NCI-H146 (cell line): ENCODE data around the gene ADGRD1.

ENCODE experiments used
- DNase-seq: peaks from one replicate; lab custom pipeline; 2025; lab: John Stamatoyannopoulos, UW

ADGRD1 gene

DNA sequence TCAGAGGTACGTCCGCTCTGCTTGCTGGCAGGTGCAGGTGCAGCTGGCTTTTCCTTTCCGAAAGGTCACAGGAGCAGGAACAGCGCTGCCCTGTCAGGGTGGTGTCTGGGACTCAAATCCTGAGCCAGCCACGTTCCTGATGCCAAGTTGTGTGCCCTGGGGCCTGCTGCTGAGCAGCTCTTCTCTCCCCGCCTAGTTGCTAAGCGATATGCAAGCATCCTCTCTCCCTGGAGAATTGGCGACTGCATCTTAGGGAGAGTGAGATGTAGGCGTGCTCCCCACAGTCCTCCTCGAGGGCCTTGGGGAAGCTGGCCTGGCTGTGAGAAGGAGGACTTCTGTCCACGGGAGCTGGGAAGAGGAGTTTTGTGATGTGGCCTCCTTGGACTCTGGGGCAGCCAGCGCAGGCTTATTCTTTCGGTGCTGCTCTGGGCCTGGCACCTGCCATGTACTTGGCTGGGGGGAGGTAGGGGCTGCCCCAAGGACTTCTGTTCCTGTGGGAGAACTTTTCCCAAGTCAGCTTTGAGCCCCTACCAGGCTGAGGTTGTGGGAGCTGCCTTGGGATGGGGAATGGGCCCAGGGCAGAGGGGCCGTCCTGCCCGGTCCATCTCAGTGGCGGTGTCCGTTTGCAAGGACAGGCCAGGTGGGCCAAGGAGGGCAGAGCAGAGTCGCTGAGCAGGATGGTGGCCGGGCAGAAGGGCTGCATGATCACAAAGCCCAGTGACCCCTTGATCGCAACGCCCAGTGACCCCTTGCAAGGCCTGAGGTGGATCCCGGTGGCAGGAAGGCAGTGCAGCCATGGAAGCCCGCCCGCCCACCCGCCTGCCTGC, 183.5 kb downstream of the ADGRD1 start:
- no peak for DNase-seq

- no peak for DNase-seq
Measured at GRCh38 chr12:131137836-131138637, 184.3 kb downstream of the ADGRD1 start.

DNA sequence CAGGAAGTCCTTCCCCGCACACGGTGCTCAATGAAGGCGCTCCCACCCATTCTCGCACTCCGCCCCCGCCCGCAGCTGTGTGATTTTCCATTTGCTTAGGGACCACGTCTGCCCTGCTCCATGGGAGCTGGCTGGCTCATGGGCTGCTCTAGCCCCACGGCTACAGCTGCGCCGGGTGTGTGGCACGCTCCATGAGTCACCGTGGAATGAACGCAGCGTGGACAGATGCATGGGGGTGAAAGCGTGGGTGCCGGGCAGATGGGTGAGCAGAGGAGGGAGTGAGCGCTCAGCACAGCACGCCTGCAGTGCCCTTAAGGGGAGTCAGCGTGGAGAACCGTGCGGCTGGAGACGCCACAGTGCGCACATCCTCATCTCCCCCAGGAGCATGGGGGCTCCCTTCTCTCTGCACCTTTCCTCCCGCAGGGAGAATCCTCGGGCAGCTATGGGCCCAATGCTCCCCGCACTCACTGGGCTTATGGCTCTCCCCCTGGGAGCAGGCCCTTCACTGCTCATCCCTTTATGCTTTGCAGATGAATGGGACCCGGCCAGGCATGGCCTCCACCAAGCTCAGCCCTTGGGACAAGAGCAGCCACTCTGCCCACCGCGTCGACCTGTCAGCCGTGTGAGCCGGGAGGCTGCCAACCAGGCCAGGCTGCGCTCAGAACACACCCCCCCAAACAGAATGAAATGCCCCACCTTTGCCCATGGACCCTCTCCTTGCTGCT, 185.1 kb downstream of the ADGRD1 start:
- DNase-seq = no peak

- no peak for DNase-seq
Measured at GRCh38 chr12:131139363-131140068, 185.8 kb downstream of the ADGRD1 start.

DNA sequence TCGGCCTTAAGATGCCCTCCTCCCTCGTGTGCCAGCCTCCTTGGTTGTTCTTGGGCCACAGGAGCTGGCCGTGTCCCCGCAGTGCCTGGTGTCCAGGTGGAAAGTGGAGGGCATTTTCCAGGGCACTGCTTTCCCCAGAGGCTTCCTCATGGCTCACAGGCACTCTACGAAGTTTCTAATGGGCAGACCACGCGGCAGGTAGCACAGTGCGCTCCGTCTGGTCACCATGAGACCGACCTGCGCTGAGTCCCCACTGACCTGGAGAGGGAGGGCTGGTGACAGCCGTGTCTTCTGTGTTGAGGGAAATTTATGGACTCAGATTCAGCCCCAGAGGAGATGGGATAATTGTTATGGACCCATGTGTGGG, 186.3 kb downstream of the ADGRD1 start:
- DNase-seq = no peak

DNA sequence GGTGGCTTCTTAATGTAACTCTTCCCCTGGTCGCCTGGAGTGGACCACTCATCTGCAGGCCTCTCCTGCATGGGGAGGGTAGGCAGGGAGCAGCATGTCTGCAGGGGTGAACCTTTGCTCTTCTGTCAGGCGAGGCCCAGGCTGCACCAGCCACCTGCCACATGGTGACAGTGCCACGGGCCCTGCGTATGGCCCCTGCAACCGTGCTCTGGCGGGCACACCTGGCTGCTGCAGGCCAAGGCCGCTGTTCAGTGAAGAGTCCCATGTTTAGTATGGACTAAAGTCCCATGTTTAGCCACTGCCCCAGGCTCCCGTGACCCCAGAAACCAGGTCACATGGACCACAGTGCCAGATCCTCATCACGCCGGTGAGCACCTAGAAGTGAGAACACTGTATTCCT, 187.0 kb downstream of the ADGRD1 start:
- DNase-seq = no peak

- DNase-seq = no peak
Measured at GRCh38 chr12:131141514-131141913, 187.8 kb downstream of the ADGRD1 start.

DNA sequence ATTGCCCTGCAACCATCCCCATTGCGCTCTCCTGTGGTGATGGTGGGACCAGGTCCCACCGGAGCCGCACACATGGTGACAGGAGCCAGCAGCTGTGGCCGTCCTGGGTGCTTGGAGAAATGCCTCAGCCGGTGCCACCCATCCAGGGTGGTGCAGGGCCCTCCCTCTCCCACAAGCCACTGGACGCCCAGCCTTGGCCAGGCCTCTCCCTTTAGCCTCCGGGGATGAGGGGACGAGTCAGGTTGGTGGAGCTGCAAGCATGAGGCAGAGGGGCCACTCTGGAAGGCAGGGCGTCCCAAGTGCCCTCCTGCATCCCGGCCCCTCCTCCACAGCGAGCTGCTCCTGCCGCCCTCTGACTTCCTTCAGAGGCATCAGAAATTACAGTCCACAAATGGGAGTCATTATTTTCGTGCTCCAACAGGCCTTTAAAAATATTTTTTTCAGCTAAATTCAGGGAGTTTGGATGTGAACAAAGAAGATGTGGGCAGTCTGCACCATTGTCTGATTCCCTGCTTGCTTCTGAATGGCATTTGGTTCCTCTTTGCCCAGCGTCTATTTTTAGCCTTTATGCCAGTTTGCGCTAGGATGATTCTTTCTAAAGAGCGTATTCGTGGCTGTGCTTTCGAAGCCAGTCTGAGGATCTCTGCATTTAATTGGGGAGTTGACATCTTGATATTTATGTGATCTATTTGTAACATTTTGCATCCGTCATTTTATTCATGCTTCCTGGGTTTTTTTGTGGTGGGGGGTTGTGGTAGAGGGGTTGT, 189.4 kb downstream of the ADGRD1 start:
- DNase-seq = no peak

DNA sequence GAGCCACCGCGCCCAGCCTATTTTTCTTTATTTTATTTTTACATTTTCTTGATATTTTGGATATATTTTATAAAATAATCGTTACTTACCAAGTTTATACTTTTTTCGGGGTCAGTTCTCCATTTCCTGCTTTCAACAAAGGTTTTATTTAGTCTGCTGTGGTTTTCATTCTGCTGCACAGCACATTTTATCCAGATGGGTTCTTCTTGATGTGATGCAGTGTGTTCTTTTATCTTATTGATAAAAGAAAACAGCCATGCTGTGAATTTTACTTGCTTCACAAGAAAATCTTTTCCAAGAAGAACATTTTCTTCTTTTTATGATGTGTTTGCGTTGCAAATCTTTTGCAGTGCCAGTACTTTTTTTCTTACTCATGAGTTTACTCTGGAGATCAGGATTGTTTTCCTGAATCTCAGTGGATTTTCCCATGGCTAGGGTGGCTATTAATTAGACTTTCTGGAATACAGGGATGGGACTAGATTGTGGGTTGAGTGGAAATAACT, 192.5 kb downstream of the ADGRD1 start:
- no peak for DNase-seq

DNA sequence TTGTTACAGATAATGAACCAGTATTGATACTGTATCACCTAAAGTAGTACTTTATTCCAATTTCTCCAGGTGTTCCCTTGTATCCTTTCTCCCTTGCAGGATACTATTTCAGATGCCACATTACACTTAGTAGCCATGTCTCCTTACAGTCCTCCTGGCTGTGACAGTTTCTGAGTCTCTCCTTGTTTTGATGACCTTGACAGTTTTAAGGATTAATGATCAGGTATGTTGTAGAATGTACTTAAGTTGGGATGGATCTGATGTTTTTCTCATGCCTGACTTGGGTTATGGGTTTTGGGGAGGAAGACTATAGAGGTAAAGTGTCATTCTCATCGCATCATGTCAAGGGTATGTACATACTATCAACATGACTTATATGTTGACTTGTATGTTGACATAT, 193.6 kb downstream of the ADGRD1 start:
- DNase-seq = no peak

GRCh38 chr12:131147894-131148293, 194.2 kb downstream of the ADGRD1 start:
- DNase-seq = no peak

DNA sequence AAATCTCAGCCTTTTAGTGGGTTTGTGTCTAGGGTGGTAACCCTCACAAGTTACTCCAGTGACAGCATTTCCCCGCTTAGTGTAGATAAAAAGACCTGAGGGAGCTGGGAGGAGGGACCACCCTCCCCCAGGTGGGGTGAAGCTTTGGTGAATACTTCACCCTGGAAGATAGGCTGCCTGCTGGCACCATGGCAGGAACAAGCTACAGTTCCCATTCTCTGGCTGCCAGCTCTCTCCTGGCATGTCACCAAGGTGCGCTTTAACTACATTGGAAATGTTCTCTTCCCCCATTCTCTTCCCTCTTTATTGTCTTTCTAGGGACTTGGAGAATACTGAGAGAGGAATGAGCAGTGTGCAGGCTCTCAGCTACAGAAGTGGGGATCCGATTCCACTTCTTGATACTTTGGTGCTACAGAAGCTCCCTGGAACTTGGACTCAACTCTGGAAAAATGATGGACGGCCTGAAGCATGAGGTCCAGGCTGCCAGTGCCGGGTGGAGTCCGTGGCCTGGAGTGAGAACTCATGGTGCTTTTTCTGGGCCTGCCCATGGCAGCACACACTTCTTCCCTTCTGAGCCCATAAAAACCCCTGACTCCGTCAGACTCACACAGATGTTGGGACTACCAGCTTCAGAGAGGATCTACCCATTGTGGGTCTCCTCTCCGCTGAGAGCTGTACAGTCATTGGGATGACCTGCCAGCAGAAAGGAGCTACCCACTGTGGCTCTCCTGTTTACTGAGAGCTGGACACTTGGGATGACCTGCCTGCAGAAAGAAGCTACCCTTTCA, 198.0 kb downstream of the ADGRD1 start:
- no peak for DNase-seq

DNA sequence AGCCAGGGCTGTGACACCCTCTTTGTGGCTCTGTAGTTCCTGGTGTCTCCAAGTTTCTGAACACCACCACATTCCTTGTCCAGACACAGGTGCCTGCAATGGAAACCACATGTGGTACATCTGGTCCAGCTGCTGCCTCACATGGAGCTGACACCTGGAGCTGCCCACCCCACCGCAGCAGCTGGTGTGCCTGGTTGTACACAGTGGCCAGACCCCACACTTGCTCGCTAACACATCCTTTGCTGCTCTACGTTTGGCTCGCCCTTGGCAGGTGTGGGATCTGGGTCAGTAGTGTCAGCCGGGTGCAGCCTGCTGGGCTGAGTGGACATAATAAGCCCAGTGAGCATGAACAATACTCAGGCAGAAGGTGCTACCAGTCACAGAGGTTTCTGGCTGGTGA, 198.9 kb downstream of the ADGRD1 start:
- no peak for DNase-seq

DNA sequence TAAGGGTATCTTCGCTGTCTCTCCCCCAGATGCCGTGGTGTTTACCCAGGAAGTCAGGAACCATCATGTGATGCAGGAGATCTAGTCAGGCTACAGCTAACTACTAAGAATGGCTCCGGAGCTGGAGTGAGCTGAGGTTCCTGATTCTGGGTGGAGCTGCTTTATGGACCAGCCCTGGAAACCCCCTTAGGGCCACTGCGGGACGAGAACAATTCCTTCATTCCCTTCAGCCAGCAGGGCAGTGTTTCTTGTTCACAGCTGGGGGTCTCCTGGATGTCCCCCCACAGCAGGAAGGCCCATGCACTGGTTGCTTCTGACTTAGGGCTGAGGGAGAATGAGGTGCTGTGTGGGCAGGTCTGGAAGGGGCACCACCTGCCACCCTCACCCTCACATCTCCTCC, 199.3 kb downstream of the ADGRD1 start:
- DNase-seq = no peak

GRCh38 chr12:131153956-131154355, 200.2 kb downstream of the ADGRD1 start:
- no peak for DNase-seq

DNA sequence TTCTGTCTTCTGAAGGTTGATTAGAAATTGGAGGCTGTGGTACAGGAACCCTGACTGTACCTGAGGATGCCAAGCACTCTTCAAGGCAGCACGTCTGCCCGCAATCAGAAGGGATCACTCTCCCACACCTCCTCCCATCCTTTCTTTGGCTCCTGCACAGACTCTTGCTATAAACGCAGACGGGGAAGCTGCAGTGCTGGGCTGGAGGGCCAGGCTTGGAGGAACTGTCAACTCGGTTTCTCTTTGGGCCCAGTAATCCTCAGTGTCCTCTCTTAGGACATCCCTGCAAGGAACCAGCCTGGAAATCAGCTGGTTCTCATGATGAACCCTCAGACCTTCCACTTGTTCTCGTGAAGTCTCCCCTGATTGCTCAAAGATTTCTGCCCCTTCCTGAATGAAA, 201.4 kb downstream of the ADGRD1 start:
- no peak for DNase-seq

DNA sequence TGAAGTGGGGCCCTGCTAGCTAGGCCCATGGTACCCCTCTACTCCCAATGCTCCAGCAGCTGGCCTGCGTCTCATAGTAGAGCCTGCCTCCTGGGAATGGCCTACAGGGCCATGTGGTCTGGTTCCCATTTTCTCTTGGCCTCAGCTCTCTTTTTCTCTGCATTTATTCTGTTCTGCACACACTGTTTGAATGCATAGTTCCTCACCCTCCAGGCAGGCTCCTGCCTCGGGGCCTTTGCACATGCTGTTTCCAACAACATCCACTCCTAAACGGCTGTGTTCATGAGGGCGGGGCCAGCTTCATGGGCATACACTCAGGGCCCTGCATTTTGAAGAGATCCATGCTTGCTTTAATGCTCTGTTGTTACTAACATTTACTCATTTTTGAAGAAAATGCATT, 204.0 kb downstream of the ADGRD1 start:
- no peak for DNase-seq

- no peak for DNase-seq
Measured at GRCh38 chr12:131159660-131160059, 206.0 kb downstream of the ADGRD1 start.

- no peak for DNase-seq
Measured at GRCh38 chr12:131162113-131162512, 208.4 kb downstream of the ADGRD1 start.

DNA sequence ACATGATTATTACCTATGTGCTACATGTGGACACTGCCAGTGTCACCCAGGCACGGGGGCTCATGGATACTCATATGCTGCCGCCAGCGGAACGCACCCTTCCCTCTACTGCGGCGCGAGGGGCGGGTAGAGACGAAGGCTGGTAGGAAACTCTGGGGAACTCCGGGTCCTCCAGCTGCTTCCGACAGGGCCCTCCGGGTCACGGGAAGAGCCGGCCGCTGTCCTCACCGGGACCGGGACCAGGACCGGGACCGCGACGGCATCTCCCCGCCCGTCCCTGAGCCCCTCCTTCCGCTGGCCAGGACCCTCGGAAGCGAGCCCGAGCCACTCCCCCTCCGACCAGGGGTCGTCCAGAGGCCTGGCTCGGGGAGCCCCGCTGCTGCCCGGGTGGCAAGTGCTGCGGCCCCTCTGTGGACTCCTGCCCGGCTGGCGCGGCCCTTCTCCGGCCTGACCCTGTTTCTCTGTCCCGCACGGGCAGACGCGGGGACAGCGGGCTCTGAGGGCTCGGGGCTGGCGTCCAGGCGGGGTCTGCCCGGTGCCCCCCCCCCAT, 209.6 kb downstream of the ADGRD1 start:
- DNase-seq = no peak
